ENCODE data around the gene ETV4.

DNA sequence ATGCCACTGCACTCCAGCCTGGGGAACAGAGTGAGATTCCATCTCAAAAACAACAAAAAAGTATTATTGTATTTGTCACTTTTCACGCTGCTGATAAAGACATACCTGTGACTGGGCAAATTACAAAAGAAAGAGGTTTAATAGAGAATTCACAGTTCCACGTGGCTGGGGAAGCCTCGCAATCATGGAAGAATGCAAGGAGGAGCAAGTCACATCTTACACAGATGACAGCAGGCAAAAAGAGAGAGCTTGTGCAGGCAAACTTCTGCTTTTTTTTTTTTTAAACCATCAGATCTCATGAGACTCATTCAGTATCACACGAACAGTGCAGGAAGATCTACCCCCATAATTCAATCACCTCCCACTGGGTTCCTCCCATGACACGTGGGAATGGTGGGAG, 41.5 kb upstream of the ETV4 start:
- TF ChIP-seq CTCF (IDR thresholded peaks at IDR 0.05) (no peak), EZH2 (IDR thresholded peaks at IDR 0.05; ENCODE audit: borderline replicate concordance, insufficient read depth, low read depth, low read length, poor library complexity, severe bottlenecking) (no peak)
